ENCODE results near the gene KIAA0232.

Gene KIAA0232

DNA sequence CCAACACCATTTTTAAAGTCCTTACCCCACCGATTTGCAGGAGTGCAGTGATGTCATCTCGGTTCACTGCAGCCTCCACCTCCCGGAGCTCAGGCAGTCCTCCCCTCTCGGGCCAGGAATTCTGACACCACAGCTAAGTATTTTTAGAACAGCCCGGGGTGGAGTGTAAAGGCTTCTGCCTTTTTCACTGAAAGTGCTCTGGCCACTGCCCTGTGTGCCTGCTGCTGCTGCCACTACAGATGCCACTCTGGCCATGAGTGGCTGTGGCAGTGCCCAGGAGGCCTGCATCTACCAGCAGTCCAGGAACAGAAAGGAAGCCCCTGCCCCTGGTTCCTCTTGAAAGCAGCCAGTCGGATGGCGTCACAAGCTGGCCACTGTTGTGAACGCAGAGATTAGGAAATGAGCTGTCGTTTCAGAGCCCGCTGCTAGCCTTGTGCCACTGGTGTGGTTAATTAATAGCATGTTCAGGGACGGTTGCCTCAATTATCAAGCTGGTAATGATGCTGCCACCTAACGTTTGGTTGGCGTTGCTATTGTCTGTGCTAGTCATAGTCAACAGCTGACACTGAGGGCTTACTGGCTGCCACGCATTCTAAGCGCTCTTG lies 103.5 kb downstream of the KIAA0232 start:
- no peak overlapping the region for H3K4me3 ChIP-seq (IDR thresholded peaks at IDR 0.05; ENCODE audit: insufficient read depth, low read depth, low read length)
- H3K9ac ChIP-seq, result no peak overlapping the region
- no peaks in the 10 kb centered on the region for H3K27me3 ChIP-seq (ENCODE audit: insufficient read depth, low read depth)
- no peak overlapping the region for H3K4me2 ChIP-seq
- H3K27ac ChIP-seq, result no peak overlapping the region
- no peaks in the 10 kb centered on the region for H4K20me1 ChIP-seq (ENCODE audit: insufficient read depth)
- no peaks in the 10 kb centered on the region for H3K36me3 ChIP-seq (ENCODE audit: insufficient read depth)
- no peak overlapping the region for H2AFZ ChIP-seq (ENCODE audit: low read depth)
- no peaks in the 10 kb centered on the region for H3K4me1 ChIP-seq (ENCODE audit: low read depth, poor library complexity, severe bottlenecking)
- no peaks in the 10 kb centered on the region for H3K79me2 ChIP-seq (ENCODE audit: insufficient read depth, low read depth)
- TF ChIP-seq, protein P1, sequence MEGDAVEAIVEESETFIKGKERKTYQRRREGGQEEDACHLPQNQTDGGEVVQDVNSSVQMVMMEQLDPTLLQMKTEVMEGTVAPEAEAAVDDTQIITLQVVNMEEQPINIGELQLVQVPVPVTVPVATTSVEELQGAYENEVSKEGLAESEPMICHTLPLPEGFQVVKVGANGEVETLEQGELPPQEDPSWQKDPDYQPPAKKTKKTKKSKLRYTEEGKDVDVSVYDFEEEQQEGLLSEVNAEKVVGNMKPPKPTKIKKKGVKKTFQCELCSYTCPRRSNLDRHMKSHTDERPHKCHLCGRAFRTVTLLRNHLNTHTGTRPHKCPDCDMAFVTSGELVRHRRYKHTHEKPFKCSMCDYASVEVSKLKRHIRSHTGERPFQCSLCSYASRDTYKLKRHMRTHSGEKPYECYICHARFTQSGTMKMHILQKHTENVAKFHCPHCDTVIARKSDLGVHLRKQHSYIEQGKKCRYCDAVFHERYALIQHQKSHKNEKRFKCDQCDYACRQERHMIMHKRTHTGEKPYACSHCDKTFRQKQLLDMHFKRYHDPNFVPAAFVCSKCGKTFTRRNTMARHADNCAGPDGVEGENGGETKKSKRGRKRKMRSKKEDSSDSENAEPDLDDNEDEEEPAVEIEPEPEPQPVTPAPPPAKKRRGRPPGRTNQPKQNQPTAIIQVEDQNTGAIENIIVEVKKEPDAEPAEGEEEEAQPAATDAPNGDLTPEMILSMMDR (conservative IDR thresholded peaks at IDR 0.05; ENCODE audit: low read depth, low read length), result no peak

DNA sequence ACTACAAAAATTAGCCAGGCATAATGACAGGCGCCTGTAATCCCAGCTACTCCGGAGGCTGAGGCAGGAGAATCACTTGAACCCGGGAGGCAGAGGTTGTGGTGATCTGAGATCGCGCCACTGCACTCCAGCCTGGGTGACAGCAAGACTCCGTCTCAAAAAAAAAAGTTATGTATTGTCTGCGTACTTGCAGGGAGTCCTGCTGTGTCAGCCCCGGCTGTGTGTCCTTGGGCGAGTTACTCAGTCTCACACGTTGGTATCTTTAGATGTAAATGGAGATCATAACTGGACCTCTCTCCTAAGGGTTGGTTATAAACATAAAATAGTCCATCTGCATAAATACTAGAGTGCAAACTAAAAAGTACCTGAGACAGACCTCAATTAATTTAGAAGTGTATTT lies 104.4 kb downstream of the KIAA0232 start:
- Histone ChIP-seq H3K36me3 (ENCODE audit: insufficient read depth) (no peaks in the 10 kb centered on the region), H3K4me1 (ENCODE audit: low read depth, poor library complexity, severe bottlenecking) (no peaks in the 10 kb centered on the region), H2AFZ (ENCODE audit: low read depth) (no peak overlapping the region), H3K79me2 (ENCODE audit: insufficient read depth, low read depth) (no peaks in the 10 kb centered on the region), H3K27ac (no peak overlapping the region), H3K27me3 (ENCODE audit: insufficient read depth, low read depth) (no peaks in the 10 kb centered on the region), H3K4me3 (IDR thresholded peaks at IDR 0.05; ENCODE audit: insufficient read depth, low read depth, low read length) (no peak overlapping the region), H3K4me2 (no peak overlapping the region), H4K20me1 (ENCODE audit: insufficient read depth) (no peaks in the 10 kb centered on the region), H3K9ac (no peak overlapping the region)
- TF ChIP-seq, protein P1 (conservative IDR thresholded peaks at IDR 0.05; ENCODE audit: low read depth, low read length), result no peak

DNA sequence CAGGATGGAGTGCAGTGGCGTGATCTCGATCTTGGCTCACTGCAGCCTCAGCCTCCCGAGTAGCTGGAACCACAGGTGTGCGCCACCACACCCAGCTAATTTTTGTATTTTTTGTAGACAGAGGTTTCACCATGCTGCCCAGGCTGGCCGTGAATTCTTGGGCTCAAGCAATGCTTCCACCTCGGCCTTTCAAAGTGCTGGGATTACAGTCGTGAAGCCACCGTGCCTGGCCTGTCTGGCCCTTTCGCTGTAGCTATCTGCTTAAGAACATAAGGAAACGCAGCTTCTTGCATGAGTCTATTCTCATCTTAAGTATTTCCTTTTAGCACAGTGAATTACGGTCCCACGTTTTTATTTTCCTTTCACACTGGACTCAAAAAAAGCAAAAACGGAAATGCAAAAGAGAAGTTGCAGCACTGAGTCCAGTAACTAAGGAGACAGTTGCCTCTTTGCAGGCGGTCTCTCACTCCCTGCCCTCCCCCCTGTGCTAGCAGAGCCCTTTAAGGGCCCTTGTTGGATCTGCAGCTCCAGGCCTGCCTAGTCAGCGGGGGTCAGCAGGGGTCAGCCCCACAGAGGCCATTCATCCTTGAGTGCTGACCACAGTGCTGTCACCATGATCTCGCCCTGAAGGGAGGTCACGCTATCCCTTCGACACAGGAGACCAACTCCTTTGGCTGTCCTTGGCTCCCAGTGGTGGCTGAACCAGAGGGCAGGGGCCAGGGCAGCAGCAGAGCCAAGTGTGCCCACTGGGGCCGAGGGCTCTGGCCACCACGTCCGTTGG lies 105.3 kb downstream of the KIAA0232 start:
- H3K27me3 ChIP-seq (ENCODE audit: insufficient read depth, low read depth), result no peaks in the 10 kb centered on the region
- H3K79me2 ChIP-seq (ENCODE audit: insufficient read depth, low read depth), result no peaks in the 10 kb centered on the region
- no peaks in the 10 kb centered on the region for H4K20me1 ChIP-seq (ENCODE audit: insufficient read depth)
- no peaks in the 10 kb centered on the region for H3K4me1 ChIP-seq (ENCODE audit: low read depth, poor library complexity, severe bottlenecking)
- H3K27ac ChIP-seq, result no peak overlapping the region
- H3K4me2 ChIP-seq, result no peak overlapping the region
- no peak overlapping the region for H2AFZ ChIP-seq (ENCODE audit: low read depth)
- no peak overlapping the region for H3K9ac ChIP-seq
- TF ChIP-seq, protein P1 (conservative IDR thresholded peaks at IDR 0.05; ENCODE audit: low read depth, low read length), result no peak
- no peaks in the 10 kb centered on the region for H3K36me3 ChIP-seq (ENCODE audit: insufficient read depth)
- no peak overlapping the region for H3K4me3 ChIP-seq (IDR thresholded peaks at IDR 0.05; ENCODE audit: insufficient read depth, low read depth, low read length)

DNA sequence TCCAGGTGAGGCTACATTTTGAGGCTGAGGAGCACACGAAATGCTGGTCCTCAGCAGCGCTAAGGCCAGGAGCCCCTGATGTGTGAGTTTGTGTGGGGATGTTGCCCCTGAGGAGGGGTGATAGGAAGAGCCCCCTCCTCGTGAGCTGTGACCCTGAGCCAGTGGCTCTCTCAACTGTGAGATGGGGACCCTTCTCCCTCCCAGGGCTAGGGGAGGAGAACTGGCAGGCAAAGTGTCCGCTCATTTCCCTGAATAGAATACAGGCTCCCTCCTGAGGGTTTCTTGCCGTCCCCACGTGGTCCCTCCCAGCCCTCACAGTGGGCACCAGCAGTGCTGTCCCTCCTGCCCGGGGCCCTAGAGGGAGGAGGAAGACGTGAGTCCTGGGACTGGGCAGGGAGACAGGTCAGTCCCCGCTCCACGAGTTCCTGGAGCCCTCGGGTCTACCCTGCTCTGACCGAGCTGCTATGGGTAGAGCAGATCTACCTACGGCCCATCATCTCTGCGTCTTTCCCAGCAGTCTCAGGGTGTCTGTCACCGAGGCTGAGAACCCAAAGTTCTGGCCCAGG lies 106.1 kb downstream of the KIAA0232 start:
- no peaks in the 10 kb centered on the region for H3K79me2 ChIP-seq (ENCODE audit: insufficient read depth, low read depth)
- H3K4me1 ChIP-seq (ENCODE audit: low read depth, poor library complexity, severe bottlenecking), result no peaks in the 10 kb centered on the region
- no peak overlapping the region for H3K4me3 ChIP-seq (IDR thresholded peaks at IDR 0.05; ENCODE audit: insufficient read depth, low read depth, low read length)
- TF ChIP-seq, protein P1 (conservative IDR thresholded peaks at IDR 0.05; ENCODE audit: low read depth, low read length), result no peak
- no peak overlapping the region for H3K9ac ChIP-seq
- no peak overlapping the region for H3K27ac ChIP-seq
- no peaks in the 10 kb centered on the region for H3K36me3 ChIP-seq (ENCODE audit: insufficient read depth)
- no peak overlapping the region for H3K4me2 ChIP-seq
- no peaks in the 10 kb centered on the region for H3K27me3 ChIP-seq (ENCODE audit: insufficient read depth, low read depth)
- H2AFZ ChIP-seq (ENCODE audit: low read depth), result no peak overlapping the region
- no peaks in the 10 kb centered on the region for H4K20me1 ChIP-seq (ENCODE audit: insufficient read depth)

All from KMS-11 (cell line).